Activated CD4-positive, alpha-beta T cell treated with anti-CD3 and anti-CD28 coated beads, Interleukin-2, amount 50 U/mL, for 1 hour (primary cell): Measurements from ENCODE around the gene RNF19B.

Experiments
- DNase-seq: peaks from one replicate; pipeline ENCODE4 v3.0.0-alpha.2; 2020

Gene RNF19B

DNA sequence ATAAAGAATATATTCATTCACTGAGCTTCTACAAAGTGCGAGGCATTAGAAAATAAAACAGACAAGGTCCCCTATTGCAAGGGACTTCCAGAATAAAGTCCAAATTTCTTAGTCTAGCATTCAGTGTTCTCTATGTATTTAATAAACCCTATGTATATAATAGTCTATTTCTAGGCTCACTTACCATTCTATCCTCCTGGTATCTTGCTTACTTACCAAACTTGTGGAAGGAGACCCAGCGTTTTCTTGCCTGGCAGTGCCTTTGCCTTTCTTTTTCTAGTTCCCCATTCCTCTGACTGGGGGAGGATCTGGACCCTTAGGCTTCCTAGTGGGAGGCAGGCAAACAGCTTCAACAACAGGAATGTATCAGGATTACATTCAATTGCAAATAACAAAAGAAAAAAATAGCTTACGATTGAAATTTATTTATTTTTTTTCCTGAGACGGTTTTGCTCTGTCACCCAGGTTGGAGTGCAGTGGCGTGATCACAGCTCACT is 690 bp upstream of the RNF19B start:
- no peak for DNase-seq

GRCh38 chr1:32963746-32964460 is 706 bp downstream of the RNF19B start:
- DNase-seq: peak; percentile 61

- DNase-seq: no peak
These were observed 2.2 kb downstream of the RNF19B start for GRCh38 chr1:32962248-32962896.

GRCh38 chr1:32960819-32961355 is 3.7 kb downstream of the RNF19B start:
- no peak for DNase-seq

DNA sequence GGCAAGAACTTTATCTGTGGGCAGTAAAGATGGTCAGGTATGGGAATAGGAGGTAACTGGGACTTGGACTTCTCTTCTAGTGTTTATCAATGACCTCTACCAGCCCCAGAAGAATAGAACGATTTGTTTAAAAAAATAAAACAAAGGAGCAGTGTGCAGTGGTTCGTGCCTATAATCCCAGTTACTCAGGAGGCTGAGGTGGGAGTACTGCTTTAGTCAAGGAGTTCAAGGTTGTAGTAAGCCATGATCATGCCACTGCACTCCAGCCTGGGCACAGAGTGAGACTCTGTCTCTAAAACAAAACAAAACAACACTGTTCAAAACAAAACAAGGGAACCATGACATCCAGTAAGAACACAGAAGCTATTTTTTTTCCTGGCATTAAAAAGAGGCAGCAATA is 4.3 kb downstream of the RNF19B start:
- DNase-seq: no peak

GRCh38 chr1:32958827-32959226 is 5.8 kb downstream of the RNF19B start:
- DNase-seq: no peak

DNA sequence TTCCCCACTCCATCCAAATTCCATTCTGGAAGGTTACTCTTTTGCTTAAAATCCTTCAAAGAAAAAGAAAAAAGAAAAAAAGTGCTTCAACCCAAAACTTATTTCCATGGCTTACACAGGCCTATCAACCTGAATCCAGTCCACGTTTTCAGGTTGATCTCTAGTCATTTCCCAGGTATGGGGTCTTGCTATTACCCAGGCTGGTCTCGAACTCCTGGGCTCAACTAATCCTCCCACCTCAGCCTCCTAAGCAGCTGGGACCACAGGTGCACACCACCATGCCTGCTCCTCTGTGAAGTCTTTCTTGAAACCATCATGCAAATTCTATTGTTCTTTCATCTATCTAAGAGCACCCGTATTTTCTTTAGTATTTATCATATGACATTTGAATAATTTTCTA is 7.6 kb downstream of the RNF19B start:
- no peak for DNase-seq

- DNase-seq: no peak
These were observed 10.4 kb downstream of the RNF19B start for GRCh38 chr1:32954168-32954567.

DNA sequence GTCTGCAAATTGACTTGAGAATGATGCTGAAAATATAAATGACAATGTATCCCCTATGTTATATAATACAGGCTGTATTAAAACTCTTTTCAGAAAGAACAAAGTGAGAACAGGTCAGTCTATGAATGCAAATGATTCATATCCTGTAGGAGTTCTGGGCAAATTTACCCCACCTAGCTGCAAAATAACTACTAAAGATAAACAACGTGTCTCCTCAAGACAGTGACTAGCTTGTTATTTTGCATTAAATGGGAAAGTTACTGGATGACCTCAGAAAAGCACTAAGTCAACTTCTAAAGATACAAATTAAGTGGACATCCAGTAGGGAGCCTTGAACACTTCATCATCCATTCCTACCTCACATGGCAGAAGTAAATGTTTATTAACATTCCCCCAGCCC is 11.1 kb downstream of the RNF19B start:
- no peak for DNase-seq

- no peak for DNase-seq
These were observed 15.1 kb downstream of the RNF19B start for GRCh38 chr1:32949519-32949918.

DNA sequence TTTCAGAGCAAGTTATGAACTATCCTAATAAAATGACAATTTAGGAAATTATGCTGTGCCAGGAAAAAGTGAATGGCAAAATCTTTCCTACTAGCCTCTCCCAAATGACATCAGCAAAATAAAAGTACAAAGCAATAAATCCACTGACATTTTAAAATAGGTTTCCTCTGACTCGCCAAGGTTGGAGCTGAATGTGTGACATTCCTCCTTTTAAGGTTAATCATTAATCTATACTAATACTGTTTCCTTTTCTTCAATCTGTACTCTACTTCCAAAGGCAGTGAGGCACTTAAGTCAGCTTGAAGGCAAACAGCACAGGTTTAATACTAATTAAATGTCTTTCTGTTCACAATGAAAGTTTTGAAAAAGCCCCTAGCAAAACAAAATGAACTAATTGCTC is 15.7 kb downstream of the RNF19B start:
- no peak for DNase-seq

- DNase-seq: no peak
These were observed 16.3 kb downstream of the RNF19B start for GRCh38 chr1:32948390-32948722.

- DNase-seq: no peak
These were observed 16.8 kb downstream of the RNF19B start for GRCh38 chr1:32947669-32948389.

DNA sequence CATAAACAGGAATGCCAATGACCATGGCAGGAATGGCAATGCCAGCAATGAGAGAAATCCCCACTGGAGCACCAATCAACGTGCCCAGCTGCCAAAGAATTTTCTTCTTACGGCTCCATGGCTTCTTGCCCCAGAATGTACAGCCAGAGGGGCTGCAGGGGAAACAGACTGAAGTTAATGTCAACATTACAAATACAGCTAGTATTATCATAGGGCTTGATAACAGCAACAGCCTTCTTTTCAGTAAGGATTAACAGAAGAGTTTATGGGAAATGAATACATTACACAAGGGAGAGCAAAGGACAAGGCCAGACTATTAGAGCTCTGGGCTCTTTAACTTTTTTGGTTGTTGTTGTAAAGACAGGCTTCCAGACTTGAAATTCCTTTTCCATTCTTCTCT is 18.2 kb downstream of the RNF19B start:
- DNase-seq: no peak

- no peak for DNase-seq
These were observed 20.4 kb downstream of the RNF19B start for GRCh38 chr1:32944180-32944579.

- no peak for DNase-seq
These were observed 24.8 kb downstream of the RNF19B start for GRCh38 chr1:32939655-32940371.

GRCh38 chr1:32937061-32937460 is 27.5 kb downstream of the RNF19B start:
- no peak for DNase-seq

GRCh38 chr1:32934535-32934934 is 30.1 kb downstream of the RNF19B start:
- no peak for DNase-seq

GRCh38 chr1:32933742-32934322 is 30.8 kb downstream of the RNF19B start:
- no peak for DNase-seq

- DNase-seq: no peak
These were observed 32.8 kb downstream of the RNF19B start for GRCh38 chr1:32931760-32932159.

DNA sequence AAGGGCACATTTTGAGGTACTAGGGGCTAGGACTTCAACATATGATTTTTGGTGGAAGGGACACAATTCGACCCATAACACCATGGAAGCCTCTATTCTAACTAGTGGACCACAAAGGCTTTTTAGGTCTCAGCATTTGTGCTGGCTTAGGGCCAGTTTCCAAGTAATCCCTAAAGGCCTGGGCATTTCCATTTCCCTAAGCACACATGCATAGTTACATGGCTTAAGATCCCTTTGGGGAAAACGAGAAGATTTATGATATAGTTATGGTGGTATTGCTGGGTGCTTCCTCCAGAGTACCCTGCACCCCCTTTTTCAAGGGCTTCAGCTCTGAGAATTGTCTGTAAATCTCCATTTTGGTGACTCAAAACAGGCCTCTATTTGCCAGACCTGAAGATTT is 35.2 kb downstream of the RNF19B start:
- DNase-seq: no peak

DNA sequence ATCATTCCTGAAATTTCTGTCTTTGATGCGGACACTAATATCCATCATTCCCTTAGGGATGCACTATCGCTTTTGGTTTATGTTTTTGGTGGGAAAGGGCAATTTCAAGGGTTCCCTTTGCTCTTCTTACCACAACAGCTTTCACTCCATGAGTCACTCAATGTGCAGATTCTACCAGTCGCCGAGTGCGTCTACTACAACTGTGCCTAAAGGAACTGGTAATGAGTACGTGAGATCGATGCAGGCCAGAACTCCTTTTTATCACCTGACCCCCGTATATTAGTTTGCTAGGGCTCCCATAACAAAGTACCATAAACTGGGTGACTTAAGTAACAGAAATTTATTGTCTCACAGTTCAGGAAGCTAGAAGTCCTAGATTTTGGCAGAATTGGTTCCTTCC is 35.9 kb downstream of the RNF19B start:
- no peak for DNase-seq

- DNase-seq: no peak
These were observed 36.3 kb downstream of the RNF19B start for GRCh38 chr1:32928285-32928684.
